KOPT-K1 (cell line): ENCODE measurements around the gene GTF2A2.
"Not testable (repeated sequence)": the region's sequence is repeated elsewhere in the genome, so short reads cannot be mapped to it uniquely, and the experiment has no call there.

ENCODE experiments used
- H3K27ac ChIP-seq: fragments of 200-600 bp; sonication (generic); 2 replicates; pipeline ENCODE4 v1.5.1; 2016; ENCODE audit warnings: antibody characterized with exemption, mild to moderate bottlenecking, low read depth, low read length; ENCODE audit not compliant: poor library complexity, severe bottlenecking
- H3K36me3 ChIP-seq: fragments of 200-600 bp; sonication (generic); 2 replicates; pipeline ENCODE4 v1.5.1; 2017; ENCODE audit warnings: antibody characterized with exemption, mild to moderate bottlenecking, low read length, moderate library complexity; ENCODE audit not compliant: insufficient read depth
- H3K9me3 ChIP-seq: fragments of 200-600 bp; sonication (generic); 2 replicates; pipeline ENCODE4 v1.5.1; 2017; ENCODE audit warnings: antibody characterized with exemption, low read length, mild to moderate bottlenecking; ENCODE audit not compliant: insufficient read depth, poor library complexity, severe bottlenecking

Gene GTF2A2

GRCh38 chr15:59656897-59657634 is at the start of gene GTF2A2:
GTF2A2 (minus strand) TSS chr15:59657515; CDS start chr15:59652277, 5,238 bp downstream.
- H3K36me3 ChIP-seq = peaks cover 56% of the 10 kb centered on the region
- H3K9me3 ChIP-seq = peaks cover 12% of the 10 kb centered on the region
- H3K27ac ChIP-seq = peak within 1 kb of the TSS; percentile 75

- Histone ChIP-seq H3K27ac (no peak overlapping the region), H3K36me3 (no peaks in the 10 kb centered on the region), H3K9me3 (no peaks in the 10 kb centered on the region)
Observed at GRCh38 chr15:59703979-59704796, 46.9 kb upstream of the GTF2A2 start.

DNA sequence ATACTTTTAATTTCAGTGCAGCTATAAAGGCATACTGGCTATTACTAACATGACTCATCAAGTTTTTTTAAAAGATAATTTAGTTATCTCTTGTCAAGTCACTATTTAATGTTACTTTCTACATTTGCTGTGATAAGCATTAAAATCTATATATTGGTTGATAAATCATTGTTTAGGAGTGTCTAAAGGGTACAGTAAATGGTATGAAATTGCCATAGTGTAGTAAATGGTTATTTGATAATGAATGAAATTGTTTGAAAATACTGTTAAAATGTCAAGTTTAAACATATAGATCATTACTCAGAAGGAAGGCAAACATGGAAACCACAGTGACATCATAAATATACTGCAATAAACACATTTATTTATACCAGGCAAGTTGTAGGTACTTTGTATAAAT is 45.0 kb upstream of the GTF2A2 start:
- Histone ChIP-seq H3K9me3 (no peaks in the 10 kb centered on the region), H3K27ac (no peak overlapping the region), H3K36me3 (no peaks in the 10 kb centered on the region)

GRCh38 chr15:59701880-59702279 is 44.6 kb upstream of the GTF2A2 start:
- Histone ChIP-seq H3K9me3 (no peaks in the 10 kb centered on the region), H3K36me3 (no peaks in the 10 kb centered on the region), H3K27ac (no peak overlapping the region)

DNA sequence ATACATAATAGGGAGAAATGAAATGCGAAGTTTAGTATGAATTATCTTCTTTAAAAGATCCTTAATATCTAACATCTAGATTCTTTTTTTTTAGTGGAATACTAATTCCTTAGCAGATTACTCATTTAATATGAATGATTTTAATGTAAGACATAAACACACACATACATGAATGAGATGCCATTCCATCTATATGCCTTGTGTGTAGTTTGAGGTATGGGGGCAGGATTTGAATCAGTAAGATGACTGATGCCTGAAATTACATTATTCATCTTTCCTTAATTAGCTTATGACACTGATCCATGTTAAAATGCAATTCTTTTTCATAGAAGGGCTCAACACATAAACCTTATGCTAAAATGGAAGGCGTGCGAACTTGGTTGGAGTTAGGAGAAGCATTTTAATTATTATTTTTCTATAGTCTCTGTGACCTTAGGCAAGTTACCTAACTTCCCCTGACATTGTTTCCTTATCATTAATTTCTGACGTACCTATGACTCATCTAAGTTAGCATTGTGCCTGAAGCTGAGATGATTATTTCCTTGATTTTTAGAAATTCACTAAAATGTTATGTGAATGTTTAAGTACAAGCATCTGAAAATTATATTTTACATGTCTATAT is 42.6 kb upstream of the GTF2A2 start:
- Histone ChIP-seq H3K27ac (no peak overlapping the region), H3K36me3 (no peaks in the 10 kb centered on the region), H3K9me3 (no peaks in the 10 kb centered on the region)

DNA sequence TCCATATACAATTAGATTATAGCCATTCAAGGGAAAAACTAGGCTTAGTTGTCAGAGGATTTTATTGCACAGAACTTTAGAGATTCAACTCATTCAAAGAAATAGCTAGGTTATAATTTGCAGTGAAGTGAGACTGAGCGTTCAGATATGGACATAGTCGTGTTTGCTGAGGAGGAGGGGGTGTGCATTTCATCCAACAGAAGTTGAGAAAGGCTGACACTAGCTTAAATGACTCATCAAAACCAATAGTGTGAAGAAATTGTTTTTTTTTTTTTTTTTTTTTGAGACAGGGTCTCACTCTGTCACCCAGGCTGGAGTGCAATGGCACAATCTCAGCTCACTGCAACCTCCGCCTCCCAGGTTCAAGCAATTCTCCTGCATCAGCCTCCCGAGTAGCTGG is 40.8 kb upstream of the GTF2A2 start:
- not testable (repeated sequence) for H3K36me3 ChIP-seq, H3K27ac ChIP-seq, H3K9me3 ChIP-seq

DNA sequence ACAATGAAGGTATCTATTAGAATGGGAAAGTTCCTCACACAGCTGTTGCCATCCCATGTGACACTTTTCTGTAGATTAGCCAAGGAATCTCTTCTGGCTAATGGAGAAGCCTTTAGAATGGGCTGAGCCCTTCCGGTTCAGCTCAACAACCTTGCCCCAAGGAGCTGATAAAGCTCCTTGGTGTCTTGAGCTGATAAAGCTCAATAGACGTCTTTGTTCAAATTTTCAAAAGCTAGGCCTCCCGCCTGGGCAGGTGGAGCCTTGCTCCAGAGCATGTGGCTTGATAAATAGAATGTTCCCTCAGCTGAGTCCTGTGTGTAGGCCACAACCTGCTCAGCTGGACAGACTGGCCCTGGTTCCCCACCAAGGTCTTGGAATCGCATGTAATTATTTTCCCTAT is 39.0 kb upstream of the GTF2A2 start:
- no peaks in the 10 kb centered on the region for H3K36me3 ChIP-seq
- no peak overlapping the region for H3K27ac ChIP-seq
- H3K9me3 ChIP-seq = no peaks in the 10 kb centered on the region

DNA sequence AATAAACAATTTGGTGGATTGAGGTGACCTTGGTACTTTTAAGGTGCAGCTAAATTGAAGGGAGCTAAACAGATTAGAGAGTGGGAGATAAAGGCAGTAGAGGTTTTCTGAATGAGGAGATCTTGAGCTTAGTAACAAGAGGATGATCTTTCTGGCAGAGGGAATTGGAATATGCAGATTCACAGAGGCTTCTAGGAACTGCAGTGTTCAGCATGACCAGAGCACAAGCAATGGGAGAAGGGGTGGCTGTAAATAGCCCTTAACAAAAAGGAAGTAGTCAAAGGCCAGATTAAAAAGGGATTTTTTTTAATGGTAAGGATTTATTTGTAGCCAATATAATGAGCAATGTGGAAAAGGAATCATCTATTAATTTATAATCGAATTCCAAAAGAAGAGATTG is 37.5 kb upstream of the GTF2A2 start:
- Histone ChIP-seq H3K9me3 (no peaks in the 10 kb centered on the region), H3K36me3 (no peaks in the 10 kb centered on the region), H3K27ac (no peak overlapping the region)

- H3K9me3 ChIP-seq = no peaks in the 10 kb centered on the region
- H3K36me3 ChIP-seq = peaks cover 4% of the 10 kb centered on the region; the same call in 1 of the 2 replicates
- no peak overlapping the region for H3K27ac ChIP-seq
Observed at GRCh38 chr15:59691194-59691805, 34.0 kb upstream of the GTF2A2 start.

DNA sequence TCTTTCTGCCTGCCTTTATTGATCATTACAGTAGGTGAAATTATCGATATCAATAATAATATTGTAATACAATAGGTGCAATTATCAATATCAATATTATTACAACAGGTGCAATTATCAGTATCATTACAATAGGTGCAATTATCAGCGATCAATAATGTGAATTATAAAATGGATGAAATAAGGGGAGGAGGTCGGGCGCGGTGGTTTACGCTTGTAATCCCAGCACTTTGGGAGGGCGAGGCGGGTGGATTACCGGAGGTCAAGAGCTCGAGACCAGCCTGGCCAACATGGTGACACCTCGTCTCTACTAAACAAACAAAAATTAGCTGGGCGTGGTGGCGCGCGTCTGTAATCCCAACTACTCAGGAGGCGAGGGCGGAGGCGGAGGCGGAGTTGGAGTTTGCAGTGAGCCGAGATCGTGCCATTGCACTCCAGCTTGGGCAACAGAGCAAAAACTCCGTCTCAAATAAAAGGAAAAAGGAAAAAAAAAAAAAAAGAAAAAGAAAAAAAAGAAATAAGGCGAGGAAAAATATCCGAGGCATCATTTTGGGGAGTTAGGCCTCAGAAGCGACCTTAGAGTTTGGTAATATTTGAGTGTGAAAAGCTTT is 32.4 kb upstream of the GTF2A2 start:
- Histone ChIP-seq H3K9me3 (no peaks in the 10 kb centered on the region), H3K36me3 (peaks cover 17% of the 10 kb centered on the region), H3K27ac (peak overlapping the region; percentile 93)

- H3K9me3 ChIP-seq = no peaks in the 10 kb centered on the region
- H3K36me3 ChIP-seq = peaks cover 25% of the 10 kb centered on the region
- peak within 1 kb of the TSS; percentile 93 for H3K27ac ChIP-seq
Observed at GRCh38 chr15:59688782-59689625, 31.7 kb upstream of the GTF2A2 start, which contains the start of gene BNIP2. BNIP2 (minus strand) TSS chr15:59689320; CDS start chr15:59682457, 6,863 bp downstream.

- Histone ChIP-seq H3K27ac (peak overlapping the region; percentile 93), H3K36me3 (peaks cover 31% of the 10 kb centered on the region), H3K9me3 (no peaks in the 10 kb centered on the region)
Observed at GRCh38 chr15:59688423-59688781, 31.1 kb upstream of the GTF2A2 start.

GRCh38 chr15:59687836-59688235 is 30.5 kb upstream of the GTF2A2 start:
- no peaks in the 10 kb centered on the region for H3K9me3 ChIP-seq
- H3K27ac ChIP-seq = peak overlapping the region; percentile 93
- peaks cover 36% of the 10 kb centered on the region for H3K36me3 ChIP-seq

DNA sequence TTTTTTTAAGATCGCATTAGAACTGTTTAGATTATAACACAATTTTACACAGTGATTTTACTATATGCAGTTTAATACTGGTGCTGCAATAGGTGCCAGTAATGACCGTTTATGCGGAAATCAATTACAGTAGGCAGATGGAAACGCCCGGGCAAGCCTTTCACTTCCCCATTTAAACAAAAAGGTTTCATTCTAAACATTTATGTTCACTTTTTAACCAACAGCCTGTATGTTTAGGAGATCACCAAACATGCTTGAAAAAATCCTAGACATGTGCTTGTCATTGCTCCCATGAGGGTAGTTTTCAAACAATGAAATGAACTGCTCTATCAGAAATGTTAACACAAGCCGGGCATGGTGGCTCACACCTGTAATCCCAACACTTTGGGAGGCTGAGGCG is 29.1 kb upstream of the GTF2A2 start:
- H3K9me3 ChIP-seq = no peaks in the 10 kb centered on the region
- H3K36me3 ChIP-seq = peaks cover 51% of the 10 kb centered on the region
- peak overlapping the region; percentile 57 for H3K27ac ChIP-seq
